ENCODE results near the gene KIAA0825. TPM values are rescaled to one million over a fixed set of nuclear protein-coding genes. Genes with fewer than 3 reads are reported as not detected.
A peak's percentile ranks its signal among the peaks of the same experiment; 100 is the strongest.
"Not testable (repeated sequence)": the region's sequence is repeated elsewhere in the genome, so short reads cannot be mapped to it uniquely, and the experiment has no call there.

KIAA0825 gene
- total RNA-seq, 1 donor from 2014 or later = 0.99 TPM

DNA sequence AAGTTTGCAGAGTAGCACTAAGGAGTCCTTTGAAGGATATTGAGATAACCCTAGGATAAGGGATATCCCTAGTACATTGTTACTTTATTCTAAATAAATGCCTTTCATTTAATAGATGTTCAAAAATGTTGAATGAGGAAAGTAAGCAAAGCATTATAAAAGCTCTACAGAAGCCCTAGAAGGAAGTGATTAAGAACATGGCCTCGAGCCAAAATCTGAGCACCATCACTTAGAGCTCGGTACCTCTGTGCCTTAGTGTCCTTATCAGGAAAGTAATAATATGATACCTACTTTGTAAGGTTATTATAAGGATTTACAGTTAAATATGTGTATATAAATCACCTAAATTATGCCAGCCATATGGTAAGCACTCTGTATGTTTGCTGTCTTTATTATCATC is 242.6 kb downstream of the KIAA0825 start:
- DNase-seq (ENCODE audit: low read depth in 2 of 2) = peak in 1 of 2 donors; percentile 36

DNA sequence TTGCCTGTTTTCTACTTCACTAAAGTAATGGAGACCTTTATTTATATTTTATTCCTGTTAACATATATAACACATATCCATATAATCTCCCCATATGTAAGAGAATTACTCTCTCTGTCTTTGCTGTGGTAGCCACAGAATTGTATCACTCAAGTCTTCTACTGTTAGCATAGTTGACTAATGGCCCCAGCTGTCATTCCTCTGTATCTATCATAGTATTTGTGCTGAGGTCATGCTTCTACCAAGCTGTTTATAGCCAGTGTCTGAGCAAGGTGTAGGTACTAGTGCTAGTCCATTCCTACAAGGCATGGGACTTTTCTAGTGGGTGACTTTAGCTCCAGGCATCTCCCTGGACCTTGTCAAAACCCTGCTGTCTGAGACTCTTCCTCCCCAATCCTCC is 244.1 kb downstream of the KIAA0825 start:
- DNase-seq (ENCODE audit: low read depth in 2 of 2) = no peak

DNA sequence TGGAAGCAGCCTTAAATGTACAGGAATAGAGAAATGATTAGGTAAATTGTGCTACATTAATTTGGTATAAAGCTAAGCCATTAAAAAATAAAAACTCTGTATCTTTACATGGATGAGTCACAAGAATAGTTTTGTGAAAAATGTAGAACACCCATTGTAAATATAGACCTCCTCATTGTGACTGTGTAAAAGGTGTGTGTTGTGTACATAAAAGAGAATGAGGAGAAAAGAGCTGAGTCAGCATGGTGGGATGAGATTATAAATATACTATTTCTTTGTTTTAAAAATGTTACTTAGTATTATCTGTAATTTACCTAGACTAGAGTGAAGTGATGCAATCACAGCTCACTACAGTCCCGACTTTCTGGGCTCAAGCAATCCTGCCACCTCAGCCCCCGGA is 250.5 kb downstream of the KIAA0825 start:
- no peak for DNase-seq (ENCODE audit: low read depth in 2 of 2)

DNA sequence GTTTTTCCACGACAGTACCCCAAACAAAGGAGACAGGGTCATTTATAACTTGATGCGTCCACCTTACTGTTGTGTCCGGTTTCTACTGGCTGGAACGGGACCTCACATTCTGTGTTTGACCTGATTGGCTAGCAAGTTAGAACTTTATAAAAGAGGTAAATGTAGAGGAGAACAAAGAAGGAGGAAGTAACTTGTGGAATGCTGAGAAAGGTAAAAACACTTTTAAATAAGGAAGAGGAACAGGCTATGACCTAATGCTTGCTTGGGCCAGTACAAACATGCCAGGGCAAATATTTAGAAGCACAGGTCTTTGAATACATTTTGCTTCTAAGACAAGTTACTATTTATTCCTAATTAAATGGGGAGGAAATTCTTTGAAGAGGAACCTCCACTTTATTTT is 251.6 kb downstream of the KIAA0825 start:
- no peak for DNase-seq (ENCODE audit: low read depth in 2 of 2)

DNA sequence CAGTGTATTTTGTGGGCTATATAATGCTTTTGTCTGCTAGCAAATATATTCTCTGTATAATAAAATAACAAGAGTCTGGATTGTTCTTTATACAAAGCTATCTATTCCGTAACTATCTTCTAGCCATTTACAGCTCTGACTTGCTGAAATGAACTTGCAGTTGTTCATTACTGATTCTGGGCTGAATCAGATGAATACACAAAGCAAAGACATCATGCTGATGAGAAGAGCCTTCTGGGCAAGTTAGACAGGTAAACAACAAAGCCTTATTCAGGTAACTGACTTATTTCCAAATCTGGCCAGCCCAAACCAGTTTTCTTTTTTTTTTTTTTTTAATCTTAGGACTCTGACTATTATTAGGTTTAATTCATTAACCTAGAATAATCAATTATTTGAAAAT is 255.5 kb downstream of the KIAA0825 start:
- no peak for DNase-seq (ENCODE audit: low read depth in 2 of 2)

DNA sequence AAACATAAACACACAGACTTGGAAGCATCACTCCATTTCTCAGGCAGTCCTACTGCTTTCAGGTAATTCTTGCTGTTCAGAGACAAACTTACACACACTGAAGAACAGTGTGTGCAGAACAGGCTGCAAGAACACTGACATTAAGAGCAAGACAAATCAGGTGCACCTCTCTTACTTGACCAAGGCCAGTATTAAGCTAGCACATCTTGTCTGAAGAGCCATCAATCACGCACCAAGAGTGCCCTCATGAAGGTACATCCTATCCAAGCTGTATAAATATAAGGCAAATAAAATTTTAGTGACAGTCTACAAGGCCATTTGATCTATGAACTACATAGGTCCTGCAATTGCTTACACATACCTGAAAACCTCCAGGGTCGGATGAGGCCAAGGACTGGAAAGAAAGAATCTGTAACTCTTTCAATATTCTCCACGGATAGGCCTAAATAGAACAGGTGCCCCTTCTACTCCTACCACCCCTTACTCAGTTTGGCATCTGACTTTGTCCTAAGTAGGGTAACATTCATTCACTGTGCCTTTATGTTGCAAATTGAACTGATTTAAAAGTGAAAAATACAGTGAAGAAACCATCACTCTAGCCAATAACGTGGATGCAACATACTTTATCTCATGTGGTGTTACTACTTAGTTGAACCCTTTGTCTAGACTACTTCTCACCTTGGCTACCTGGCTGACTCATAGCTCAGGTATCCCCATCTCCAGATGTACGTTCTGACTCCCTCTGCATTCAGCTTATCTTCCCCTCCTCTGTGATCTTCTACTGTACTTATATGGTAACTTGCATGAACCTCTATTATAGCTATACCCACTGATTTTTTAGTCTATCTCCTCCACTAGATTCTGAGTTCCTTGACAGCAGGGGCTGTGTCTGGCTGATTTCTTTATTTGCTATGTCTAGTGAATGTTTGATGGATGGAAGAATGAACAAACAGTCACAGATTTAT is 256.3 kb downstream of the KIAA0825 start:
- no peak for DNase-seq (ENCODE audit: low read depth in 2 of 2)

DNA sequence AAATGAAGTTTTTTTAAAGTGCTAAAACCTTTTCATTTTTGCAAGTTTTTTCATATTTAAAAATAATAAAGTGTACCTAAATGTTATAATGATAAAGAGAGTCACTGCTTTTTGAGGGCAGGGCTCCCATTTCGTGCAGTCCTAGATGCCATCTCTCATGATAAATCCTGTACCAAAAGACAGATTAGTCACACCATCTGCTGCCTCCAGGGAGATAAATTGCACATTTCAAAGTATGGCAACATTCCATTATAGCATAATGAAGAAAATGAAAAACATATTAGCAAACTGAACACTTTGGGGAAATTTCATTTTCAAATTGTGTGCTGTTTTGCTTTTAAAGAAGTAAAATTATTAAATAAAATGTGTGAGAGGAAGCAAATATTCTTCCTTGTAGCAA is 257.2 kb downstream of the KIAA0825 start:
- DNase-seq (ENCODE audit: low read depth in 2 of 2) = no peak

DNA sequence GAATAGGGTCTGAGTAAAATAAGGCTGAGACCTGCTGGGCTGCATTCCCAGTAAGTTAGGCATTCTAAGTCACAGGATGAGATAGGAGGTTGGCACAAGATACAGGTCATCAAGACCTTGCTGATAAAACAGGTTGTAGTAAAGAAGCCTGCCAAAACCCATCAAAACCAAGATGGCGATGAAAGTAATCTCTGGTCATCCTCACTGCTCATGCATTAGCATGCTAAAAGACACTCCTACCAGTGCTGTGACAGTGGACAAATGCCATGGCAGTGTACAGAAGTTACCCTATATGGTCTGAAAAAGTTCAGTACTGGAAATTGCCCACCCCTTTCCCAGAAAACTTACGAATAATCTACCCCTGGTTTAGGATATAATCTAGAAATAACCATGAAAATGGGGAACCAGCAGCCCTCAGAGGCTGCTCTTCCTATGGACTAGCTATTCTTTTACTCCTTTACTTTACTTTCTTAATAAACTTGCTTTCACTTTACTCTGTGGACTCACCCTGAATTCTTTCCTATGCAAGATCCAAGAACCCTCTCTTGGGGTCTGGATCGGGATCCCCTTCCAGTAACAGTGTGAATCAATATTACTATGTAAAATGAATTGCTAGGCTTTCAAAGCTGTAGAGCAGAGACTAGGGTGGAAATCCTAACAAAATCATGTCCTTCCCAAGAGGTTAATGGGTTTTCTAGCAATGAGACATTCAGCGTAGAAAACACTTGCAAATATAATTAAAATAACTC is 257.8 kb downstream of the KIAA0825 start:
- no peak for DNase-seq (ENCODE audit: low read depth in 2 of 2)

DNA sequence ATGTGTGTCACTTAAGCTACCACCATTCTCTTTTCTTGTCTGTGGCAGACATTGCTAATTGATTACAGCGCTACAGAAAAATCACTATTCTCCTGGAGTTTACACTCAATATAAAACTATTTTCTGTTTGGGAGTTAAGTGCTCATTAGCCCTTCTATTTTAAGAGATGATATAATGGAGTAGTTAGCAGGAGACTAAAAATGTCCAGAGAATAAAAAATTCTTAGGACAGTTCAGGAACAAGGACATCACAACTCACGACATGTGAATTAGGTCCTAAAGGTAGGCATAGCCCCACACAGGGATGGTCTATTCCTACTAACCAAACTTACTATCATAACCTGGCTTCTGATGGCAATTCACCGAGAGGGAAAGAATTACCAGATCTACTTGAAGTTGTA is 258.5 kb downstream of the KIAA0825 start:
- no peak for DNase-seq (ENCODE audit: low read depth in 2 of 2)

DNA sequence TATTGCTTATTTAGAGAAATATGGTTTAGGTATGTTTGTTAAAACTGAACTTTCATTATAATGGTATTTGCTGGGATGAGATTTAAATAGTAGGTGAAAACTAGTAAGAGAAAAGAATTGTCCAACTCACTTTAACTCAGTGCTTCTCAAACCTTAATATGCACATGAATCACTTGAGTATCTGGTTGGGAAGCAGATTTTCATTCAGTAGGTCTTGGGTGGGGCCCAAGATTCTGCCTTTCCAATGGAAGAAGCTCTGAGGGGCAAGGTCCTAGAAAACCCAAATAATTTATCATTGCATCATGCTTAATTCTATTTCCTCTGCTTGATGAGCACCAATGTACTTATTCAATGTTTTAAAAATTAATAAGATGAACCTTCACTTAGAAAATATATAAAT is 262.6 kb downstream of the KIAA0825 start:
- DNase-seq (ENCODE audit: low read depth in 2 of 2) = no peak

DNA sequence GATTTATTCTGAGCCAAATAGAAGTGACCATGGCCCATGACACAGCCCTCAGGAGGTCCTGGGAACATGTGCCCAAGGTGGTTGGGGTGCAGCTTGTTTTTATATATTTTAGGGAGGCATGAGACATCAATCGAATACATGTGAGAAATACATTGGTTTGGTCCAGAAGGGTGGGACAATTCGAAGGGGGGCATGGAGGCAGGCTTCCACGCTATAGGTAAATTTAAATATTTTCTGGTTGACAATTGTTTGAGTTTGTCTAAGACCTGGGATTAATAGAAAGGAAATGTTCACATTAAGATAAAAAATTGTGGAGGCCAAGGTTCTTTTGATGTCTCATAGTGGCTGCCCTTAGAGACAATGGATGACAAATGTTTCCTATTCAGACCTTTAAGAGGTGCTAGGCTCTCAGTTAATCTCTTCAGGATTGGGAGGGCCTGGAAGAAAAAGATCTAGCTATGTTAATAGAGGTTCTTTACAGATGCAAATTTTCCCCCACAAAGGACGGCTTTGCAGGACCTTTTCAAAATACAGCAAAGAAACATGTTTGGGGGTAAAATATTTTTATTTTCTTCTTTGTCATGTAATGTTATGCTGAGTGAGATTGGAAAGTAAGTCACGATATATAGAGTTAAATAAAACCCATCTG is 263.4 kb downstream of the KIAA0825 start:
- DNase-seq (ENCODE audit: low read depth in 2 of 2) = not testable (repeated sequence)

DNA sequence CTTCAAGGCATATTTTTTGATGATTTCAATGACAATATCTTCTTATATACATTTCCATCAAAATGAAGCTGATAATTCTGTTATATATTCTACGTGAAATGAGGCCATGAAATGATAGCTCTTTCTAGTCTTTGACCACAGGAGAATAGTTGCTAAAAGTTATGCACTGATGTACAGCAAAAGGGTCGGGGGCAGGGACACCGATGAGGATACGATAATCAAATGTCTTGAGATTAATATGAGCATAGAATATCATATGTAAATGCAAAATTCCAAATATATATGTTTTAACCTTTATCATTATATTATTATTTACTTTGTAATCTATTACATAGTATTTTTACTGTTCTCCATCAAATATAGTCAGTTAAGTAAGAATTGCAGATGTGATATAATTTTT is 264.8 kb downstream of the KIAA0825 start:
- DNase-seq (ENCODE audit: low read depth in 2 of 2) = no peak

DNA sequence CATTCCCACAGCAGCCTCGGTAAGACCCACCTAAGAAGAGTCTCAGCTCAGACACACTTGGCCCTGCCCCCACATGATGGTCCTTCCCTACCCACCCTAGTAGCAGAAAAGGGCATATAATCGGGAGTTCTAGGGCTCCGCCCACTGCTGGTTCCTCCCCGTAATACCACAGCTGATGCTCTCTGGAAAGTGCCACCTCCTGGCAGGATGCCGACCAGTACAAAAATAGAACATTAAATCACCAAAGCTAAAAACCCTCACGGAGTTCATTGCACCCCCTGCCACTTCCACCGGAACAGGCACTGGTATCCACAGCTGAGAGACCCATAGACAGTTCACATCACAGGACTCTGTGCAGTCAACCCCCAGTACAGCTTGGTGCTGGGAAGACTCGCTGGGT is 271.3 kb downstream of the KIAA0825 start:
- DNase-seq (ENCODE audit: low read depth in 2 of 2) = no peak

DNA sequence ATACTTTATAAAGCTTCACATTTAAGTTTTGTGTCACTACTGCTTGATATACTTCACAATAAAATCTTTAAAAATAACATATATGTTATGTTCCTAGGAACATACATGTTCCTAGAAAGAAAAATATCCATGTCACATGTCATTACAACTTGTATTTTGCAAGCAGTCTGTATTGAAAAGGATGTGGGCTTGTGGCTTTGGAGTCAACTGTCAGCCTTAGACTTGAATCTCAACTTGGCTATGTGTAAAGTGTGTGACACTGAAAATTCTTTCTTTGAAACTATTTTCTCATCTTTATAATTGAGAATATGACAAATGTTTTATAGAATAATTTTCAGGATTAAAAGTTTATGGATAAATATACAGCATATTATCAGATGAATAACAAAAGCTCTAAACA is 273.1 kb downstream of the KIAA0825 start:
- no peak for DNase-seq (ENCODE audit: low read depth in 2 of 2)

DNA sequence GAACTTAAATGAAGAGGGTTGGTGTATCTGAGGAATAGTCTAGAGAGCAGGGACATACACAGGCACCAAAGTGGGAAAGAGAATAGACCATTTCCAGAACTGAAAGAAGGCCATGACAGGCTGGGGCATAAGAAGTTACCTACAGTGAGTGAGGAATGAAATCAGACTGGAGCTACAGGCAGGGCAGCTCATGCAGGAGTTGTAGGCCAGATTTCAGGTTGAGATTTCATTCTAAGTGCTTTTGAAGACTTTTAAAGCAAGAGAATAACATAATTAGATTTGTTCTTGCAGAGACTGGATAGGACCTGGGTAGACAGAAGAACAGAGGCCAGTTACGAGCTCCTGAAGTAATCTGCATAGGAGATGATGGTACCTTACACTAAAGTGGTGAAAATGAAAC is 280.8 kb downstream of the KIAA0825 start:
- DNase-seq (ENCODE audit: low read depth in 2 of 2) = no peak

DNA sequence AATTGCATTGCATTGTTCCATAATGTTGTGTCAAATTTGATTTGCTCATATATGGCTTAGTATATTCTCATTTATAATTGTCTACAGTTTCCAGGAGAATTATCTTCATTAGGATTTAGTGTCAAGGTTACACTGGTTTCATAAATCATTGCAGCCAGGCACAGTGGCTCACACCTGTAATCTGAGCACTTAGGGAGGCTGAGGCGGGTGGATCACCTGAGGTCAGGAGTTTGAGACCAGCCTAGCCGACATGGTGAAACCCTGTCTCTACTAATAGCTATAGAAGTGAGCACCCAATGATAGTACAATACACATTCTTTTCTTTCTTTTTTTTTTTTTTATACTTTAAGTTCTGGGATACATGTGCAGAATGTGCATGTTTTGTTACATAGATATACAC is 282.5 kb downstream of the KIAA0825 start:
- no peak for DNase-seq (ENCODE audit: low read depth in 2 of 2)

DNA sequence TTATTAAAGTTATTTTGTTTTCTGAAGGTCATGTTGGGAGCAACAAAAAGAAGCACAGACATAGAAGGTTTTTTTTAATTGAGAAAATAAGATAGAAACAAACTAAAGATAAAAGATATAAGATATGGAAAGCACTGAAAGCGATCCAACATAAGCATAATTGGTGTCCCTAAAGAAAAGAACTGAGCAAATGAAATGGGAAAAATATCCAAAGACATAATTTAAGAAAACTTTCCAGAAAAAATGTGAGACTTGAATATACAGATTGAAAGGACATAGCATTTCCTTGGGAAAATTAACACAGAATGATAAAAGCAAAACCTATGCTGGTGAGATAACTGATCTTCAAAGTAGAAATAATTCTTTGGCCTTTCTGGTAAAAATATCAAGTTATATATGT is 289.3 kb downstream of the KIAA0825 start:
- no peak for DNase-seq (ENCODE audit: low read depth in 2 of 2)

DNA sequence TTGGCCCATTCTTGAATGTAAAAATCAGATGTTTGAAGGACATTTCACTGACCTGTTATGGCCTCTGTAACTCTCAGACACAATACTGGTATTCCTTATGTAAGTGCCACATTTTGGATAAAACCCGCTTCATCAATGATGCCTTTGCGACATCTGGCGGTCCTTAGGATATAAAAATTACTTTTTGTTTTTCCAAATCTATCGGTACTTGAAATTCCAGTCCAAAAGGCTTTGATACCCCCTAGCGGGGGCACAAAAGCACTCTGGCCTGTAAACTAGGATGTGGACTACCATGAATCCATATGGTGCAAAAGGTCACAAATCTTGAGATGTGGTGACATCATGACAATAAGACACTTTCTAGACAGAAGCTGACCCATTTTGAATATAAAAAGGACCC is 291.8 kb downstream of the KIAA0825 start:
- no peak for DNase-seq (ENCODE audit: low read depth in 2 of 2)

DNA sequence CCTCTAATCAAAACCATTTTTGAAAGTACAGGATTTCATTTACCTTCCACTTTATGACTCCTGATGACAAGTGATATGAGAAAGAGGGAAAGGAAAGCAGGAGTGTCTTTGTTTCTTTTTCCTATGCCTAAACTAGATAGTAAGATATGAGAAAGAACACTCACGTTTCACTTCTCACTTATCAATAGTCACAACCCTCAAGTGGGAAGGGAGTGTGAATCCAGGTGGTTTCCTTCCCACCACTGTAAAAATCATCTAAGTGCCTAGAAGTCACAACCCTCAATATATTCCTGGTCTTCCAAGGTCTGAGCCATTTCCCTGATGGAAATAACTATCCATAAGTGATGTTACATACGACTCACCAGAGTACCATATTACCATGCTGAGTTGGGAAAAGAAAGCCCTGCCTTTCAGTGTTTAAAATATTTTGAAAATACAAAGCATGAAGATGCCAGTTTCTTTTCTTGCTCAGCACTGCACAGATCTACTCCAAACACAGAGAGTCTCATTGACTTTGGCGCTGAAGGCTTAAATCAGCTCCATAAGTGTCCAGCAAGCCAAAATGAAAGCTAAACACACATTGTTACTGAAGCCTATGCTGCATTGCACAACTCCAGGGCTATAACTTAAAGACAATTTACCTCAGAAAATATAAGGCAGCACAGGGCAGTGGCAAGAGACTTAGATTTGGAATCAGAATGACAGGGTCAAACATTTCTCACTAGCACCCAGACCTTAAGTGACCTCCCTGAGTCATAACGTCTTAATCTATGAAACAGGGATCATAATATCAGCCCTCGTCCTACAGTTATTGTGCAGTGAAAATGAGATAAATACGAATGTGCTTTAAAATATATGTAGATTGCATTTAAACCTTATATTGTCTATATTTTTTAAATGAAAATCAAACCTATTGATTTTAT is 301.2 kb downstream of the KIAA0825 start:
- DNase-seq (ENCODE audit: low read depth in 2 of 2) = no peak

DNA sequence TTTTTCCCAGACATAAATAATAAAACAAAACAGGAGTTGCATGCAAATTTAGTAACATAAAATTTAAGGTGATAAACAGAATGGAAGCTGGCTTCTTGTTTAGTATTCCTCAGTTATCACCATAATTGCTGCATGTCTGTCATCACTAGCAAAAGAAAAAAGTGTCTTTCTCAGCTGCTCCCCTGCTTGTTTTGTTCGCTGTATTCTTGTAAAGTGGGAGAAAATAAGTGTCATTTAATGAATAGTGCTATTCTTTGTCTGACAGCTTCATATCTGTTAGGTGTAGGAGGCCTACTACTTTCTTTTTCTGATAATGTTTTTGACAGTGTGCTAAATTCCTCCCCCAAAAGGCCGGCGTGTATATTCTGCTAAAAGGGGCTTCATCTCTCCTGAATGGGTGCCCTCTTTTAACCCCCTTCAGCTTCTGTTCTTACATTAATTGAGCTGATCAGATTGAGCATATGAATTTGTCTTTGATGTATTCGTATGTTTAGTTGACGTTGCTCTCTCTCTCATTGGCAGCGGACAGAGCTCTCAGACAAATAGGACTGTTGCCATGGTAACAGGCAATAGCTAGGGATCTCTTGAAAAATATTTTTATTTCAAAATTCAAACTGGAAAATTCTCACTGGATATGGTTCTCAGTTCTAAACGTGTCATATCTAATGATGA is 303.8 kb downstream of the KIAA0825 start:
- DNase-seq (ENCODE audit: low read depth in 2 of 2) = no peak

DNA sequence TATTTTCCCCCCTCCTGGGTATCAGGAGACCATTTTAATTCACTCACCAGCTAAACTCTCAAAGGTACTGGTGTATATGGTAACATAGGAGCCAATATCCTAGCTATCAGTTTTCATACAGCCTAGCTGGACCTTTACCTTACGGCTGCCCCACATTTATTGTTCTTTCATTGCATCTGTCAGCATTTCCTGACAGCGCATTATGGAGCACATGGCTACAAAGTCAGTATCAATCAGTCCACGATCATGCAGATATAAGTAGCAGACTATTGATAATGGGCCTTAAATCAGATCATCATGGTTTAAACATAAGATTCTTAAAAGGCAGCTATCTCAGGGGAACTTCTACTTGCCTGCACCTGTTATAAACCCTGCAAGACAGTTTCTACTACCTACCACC is 304.7 kb downstream of the KIAA0825 start:
- no peak for DNase-seq (ENCODE audit: low read depth in 2 of 2)

All from lung microvascular endothelial cell (primary cell).